Measurements from ENCODE around the gene RASA1.
A peak's percentile ranks its signal among the peaks of the same experiment; 100 is the strongest.
"Not testable (repeated sequence)": the region's sequence is repeated elsewhere in the genome, so short reads cannot be mapped to it uniquely, and the experiment has no call there.

The RASA1 gene

DNA sequence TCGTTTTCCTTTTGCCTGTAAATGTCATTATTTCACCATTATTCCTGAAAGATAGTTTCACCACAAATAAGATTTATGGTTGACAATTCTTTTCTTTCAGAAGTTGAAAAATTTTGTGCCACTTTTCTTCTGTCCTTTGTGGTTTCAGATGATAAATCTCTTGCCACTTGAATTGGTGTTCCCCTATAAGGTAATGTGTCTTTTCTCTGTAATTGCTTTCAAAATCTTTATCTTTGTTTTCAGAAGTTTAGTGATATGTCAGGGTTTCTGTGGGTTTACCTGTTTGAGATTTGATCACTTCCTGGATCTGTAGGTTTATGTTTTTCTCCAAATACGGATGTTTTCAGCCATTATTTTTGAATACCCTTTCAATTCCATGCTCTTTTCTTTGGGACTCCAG lies 14.6 kb downstream of the RASA1 start:
- no peak for DNase-seq (ENCODE audit: low read depth)

DNA sequence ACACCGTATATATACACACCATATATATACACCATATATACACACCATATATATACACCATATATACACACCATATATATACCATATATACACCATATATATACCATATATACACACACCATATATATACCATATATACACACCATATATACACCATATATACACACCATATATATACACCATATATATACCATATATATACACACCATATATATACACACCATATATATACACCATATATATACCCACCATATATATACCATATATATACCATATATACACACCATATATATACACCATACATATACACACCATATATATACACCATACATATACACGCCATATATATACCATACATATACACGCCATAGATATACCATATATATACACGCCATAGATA lies 19.6 kb downstream of the RASA1 start:
- not testable (repeated sequence) for DNase-seq (ENCODE audit: low read depth)

DNA sequence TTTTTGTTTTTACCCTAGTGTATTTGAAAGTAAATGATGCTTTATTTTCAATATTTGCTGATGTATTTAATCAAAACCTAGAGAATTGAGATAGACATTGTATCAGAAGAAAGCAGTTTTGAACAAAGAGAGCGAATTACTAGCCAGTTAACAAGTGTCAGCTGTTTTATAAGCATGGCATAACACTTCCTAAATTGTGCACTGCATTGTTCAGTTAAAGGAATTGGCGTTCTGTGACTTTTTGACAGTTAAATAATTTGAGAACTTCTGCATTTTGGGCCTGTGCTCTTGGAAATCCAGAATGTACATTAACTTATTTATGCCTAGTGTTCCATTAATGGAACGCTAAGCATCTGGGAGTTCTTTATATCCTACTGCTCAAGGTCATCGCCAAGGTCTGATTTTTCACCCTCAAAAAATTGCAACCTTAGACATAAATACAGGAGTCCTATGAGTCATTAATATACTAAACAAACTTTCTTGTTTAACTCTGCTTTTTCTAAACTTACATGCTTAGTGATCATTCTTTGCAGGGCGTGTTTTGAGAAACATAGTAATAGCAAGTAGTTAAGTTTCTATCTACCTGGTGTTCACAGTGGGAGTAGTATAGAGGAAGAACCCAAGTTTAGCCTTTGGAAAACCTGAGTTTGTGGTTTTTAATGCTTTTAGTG lies 31.1 kb downstream of the RASA1 start:
- DNase-seq (ENCODE audit: low read depth): no peak

DNA sequence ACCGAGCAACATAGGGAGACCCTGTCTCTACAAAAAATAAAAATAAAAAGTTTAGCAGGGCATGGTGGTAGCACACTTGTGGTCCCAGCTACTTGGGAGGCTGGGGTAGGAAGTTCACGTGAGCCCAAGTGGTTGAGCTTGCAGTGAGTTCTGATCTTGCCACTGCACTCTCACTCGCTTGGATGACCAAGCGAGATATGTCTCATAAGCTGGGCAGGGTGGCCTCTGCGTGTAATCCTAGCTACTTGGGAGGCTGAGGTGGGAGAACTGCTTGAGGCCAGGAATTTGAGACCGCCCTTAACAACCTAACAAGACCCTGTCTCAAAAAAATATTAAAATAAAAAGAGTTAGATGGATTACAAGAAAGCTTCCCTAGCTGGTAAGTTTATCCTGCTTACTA lies 32.5 kb downstream of the RASA1 start:
- no peak for DNase-seq (ENCODE audit: low read depth)

DNA sequence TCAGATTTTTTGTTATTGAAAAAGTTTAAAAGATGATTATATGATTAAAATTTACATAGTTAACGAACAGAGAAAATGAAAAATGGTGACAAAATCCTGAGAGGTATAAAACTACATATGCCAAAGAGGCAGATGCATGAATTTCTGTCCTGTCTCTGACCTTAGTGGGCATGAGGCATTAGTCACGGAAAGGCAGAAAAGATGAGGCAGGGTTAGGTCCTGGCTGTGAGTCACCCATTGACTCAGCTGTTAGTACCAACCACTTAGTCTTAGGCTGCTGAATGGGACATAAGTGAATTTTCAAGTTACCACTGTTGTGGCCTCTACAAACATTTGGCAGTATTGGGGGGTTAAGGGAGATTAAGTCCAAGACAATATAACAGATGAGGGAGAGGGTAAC lies 33.1 kb downstream of the RASA1 start:
- DNase-seq (ENCODE audit: low read depth): peak; percentile 7

DNA sequence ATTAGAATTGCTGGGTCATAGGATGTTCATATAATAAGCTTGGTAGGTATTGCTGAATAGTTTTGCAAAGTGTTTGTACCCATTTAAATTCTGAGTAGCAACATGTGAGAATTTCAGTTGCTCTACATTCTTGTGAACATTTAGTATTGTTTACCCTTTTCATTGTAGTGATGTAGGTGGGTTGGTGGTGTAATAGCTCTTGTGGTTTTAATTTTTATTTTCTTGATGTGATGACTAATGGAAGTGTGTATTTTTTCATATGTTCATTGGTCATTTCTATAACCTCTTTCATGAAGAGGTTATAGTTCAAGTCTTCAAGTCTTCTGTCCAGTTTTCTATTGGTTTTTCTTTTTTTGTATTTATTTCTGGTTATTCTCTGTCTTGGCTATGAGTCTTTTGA lies 34.4 kb downstream of the RASA1 start:
- DNase-seq (ENCODE audit: low read depth): no peak

DNA sequence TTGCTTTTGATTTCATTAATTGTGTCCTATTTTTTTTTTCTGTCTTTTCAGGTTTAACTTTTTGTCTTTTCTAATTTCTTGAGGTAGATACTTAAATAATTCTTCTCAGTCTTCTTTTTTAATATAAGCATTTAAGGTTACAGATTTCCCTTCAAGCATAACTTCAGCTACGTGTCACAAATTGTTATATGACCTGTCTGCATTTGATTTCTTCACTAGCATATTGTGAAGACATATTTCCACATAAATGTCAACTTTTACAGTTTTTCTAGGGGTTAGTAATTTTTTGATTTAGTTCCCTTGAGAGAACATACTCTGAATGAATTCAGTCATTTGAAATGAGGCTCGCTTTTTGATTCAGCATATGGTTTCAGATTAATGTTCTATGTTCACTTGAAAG lies 35.6 kb downstream of the RASA1 start:
- DNase-seq (ENCODE audit: low read depth): no peak

DNA sequence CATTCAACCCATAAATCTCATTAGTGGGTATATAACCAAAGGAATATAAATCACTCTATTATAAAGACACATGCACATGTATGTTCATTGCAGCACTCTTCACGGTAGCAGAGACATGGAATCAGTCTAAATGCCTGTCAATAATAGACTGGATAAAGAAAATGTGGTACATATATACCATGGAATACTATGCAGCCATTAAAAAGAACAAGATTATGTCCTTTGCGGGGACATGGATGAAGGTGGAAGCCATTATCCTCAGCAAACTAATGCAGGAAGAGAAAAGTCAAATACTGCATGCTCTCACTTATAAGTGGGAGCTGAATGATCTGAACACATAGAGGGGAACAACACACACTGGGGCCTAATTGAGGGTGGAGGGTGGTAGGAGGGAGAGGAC lies 38.4 kb downstream of the RASA1 start:
- DNase-seq (ENCODE audit: low read depth): not testable (repeated sequence)

DNA sequence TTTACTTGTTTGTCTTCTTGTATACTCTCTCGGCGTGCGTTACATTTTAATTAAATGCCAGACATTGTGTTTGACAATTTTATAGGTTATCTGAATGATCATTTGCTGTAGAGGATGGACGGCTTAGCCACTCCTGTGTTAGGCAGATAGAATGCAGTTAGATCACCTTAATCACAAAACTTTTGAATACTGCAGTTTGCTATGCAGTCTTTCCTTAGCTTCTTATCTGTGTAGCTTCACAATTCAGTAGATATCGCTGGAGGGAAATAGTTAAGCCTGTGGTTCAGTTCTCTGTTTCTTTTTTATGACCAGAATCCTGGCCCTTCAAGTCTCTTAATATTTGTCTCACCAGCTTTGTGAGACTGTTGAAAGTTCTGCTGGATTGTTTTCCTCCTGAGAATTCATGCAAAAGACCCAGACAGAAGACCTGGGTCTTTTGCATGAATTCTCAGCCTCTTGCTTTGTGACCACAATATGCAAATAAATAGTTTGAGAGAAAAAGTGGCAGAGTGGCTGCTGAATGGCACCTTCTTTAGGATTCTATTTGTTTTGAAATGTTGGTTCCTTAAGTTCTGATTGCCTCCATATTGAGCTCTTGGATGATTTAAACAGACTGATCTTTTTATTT lies 40.2 kb downstream of the RASA1 start:
- DNase-seq (ENCODE audit: low read depth): no peak

DNA sequence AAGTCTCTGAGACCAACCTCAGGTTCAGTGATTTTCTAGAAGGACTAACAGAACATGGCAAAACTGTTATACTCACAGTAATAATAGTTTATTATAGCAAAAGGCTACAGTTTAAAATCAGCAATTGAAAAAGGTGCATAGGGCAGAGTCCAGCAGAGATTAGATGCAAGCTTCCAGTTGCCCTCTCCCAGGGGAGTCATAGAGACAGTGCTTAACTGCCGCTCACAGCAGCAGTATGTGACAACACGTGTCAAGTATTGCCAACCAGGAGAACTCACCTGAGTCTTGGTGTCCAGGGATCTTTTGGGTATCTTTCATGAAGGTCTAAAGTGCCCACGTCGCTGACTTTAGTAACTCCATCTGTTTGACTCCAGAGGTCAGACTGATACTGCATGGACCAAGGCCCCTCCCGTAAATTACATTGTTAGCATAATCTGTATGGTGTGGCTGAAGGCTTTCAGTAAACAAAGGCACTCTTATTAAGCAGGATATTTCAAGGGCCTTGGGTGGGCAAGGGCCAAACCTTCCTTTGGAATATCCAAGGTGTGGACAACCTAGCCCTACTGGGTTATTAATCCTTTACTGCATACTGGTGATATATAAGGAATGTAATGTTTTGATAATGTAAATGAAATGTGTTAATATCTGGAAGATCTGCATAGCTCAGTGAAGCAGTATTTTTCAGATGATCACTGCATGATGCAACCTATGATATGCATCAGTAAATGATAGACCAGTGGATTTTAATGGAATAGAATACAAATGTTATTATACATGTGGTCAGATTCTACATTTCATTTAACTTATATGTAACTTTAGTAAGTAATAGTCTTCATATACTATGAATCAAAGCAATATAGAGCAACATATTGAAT lies 44.0 kb downstream of the RASA1 start:
- no peak for DNase-seq (ENCODE audit: low read depth)

DNA sequence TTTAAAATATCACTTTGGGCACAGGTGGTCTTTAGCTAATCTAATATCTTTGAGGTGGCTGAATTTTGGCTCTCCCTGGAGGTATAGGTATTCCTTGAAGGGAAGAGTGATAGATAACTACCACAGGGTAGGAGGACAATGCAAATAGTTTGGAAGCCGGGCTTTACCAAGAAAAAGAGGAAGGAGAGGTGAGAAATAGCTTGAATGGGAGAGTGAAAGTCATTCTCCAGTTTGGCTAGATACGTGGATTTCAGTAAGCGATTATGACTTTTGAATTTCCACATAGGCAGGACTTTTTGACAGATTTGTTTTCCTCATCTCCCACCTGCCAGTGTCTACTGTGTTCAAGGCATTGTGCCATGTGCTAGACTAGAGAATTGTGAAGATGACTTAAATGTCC lies 45.5 kb downstream of the RASA1 start:
- DNase-seq (ENCODE audit: low read depth): no peak

DNA sequence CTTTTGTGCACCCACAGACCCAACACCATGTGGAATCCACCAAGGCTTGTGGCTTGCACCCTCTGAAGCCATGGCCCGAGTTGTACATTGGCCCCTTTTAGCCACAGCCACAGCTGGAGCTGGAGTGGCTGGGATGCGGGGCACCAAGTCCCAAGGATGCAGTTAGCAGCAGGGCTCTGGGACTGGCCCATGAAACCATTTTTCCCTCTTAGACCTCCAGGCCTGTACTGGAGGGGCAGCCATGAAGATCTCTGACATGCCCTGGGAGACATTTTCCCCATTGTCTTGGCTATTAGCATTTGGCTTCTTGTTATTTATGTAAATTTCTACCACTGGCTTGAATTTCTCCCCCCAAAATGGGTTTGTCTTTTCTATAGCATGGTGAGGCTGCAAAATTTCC lies 51.8 kb downstream of the RASA1 start:
- no peak for DNase-seq (ENCODE audit: low read depth)

DNA sequence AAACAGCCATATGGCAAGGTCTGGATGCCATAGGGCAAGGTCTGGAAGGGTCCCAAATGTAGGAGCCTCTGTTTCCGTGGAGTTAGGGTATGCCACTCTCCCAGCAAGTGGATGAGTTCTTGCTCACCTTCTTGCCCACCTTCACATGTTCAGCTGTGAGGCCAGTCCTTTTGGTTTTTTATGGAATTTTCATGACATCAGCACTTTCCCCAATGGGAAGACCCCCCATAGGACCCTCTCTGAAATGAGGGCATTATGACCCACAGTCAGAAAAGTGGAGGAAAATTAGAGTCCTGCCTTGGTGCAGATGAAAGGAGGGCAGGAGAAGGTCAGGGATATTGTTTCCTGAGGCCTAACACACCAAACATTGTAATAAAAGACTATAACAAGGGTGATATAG lies 53.9 kb downstream of the RASA1 start:
- no peak for DNase-seq (ENCODE audit: low read depth)

DNA sequence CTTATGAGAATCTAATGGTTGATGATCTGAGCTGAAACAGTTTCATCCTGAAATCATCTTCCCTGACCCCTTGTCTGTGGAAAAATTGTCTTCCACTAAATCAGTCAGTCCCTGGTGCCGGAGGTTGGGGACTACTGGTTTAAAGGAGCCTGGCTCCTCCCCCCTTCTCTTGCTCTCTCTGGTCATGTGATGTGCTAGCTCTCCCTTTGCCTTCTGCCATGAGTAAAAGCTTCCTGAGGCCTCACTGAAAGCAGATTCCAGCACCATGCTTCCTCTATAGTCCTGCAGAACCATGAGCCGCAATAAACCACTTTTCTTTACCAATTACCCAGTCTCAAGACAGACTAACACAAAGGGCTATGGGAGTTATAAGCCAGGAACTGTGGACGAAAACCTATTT lies 54.7 kb downstream of the RASA1 start:
- DNase-seq (ENCODE audit: low read depth): no peak

DNA sequence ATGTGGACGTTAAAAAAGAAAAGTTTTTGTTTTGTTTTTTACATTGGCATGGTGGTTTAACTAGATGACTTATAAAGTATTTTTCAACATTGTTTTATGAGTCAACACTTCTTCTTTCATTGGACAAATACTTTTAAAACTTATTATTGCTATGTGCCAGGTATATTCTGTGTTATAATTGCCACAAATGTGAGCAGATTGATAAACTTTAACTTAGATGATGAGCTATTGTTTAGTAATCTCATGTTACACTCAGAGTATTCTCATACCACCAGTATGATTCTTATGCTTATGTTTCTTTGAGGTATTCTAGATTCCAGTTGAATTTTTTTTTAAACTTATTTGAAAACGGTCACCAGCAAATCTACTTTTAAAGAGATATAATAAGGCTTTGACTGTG lies 60.3 kb downstream of the RASA1 start:
- no peak for DNase-seq (ENCODE audit: low read depth)

DNA sequence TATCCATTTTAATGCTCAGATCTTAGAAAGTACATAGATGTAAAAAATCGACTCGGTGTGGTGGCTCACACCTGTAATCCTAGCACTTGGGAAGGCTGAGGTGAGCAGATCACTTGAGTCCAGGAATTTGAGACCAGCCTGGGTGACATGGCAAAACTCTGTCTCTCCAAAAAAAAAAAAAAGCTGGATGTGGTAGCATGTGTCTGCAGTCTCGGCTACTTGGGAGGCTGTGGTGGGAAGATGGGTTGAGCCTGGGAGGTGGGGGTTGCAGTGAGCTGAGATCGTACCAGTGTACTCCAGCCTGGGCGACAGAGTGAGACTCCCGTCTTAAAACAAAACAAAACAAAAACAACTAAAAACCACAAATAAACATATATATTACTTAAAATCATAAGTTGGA lies 61.4 kb downstream of the RASA1 start:
- no peak for DNase-seq (ENCODE audit: low read depth)

DNA sequence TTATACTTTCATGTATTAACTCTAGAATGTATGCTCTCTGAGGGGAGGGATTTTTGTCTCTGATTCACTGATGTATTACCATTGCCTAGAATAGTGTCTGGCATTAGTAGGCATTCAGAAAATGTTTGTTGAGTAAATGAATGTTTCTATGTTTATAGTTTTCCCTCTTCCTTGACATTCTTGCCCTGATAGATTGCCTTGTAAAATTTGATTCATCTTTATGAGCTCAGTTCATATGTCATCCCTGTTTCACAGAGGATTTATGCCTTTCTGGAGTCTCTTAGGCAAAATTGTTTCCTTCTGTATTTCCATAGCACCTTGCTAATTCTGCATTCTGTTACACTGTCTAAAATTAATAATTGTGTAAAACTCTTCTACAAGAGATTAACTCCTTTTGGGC lies 72.3 kb downstream of the RASA1 start:
- no peak for DNase-seq (ENCODE audit: low read depth)

DNA sequence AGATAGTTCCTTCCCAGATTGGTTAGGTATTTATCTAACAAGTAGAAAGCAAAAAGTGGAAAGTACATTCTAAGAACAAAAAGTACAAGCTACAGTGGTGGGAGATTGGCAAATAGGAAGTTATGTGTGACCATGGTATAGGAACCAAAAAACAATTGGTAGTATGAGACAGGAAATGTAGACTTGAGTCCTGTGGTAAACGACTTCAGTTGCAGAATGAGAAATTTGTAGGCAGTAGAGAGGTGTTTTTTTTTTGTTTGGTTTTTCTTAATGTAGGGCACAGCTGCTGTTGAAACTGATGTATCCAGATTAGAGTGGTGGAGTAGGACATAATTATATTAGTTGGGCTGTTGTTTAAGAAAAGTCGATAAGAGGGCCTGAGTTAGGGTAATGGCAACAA lies 73.0 kb downstream of the RASA1 start:
- no peak for DNase-seq (ENCODE audit: low read depth)

DNA sequence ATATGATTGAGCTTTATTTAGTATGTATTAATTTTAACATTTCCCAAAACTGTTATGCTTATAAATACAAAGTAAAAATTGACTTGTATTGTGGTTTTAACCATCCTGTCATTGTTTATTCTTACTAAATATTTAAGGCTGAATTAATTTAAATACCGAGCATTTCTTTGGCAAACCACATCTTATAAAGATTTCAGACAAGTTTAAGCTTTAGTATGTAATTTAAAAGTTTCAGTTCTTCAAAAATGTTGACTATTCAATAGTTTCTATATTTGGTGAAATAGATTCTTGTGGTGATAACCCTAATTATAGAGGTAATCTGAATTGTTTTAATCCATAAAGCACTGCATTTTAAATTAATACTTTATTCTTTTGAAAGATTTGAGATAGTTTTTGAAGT lies 79.6 kb downstream of the RASA1 start:
- DNase-seq (ENCODE audit: low read depth): no peak

DNA sequence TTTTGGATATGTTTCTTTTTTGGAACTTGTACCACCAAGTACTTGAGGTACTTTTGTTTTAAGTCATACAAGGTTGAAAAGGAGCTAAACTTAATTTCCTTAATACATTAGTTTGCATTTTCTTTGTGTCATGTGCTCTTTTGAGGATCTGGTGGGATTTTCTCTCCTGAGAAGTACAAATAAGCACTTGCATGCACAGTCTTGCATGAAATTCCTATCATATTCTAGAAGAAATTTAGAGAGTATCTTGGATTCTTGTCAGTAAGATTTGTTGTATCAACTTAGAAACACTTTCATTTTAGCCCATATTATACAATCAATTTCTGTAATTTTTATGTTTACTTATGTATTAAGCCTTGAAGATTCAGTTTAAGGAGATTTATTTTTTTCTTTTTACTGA lies 80.2 kb downstream of the RASA1 start:
- DNase-seq (ENCODE audit: low read depth): no peak

DNA sequence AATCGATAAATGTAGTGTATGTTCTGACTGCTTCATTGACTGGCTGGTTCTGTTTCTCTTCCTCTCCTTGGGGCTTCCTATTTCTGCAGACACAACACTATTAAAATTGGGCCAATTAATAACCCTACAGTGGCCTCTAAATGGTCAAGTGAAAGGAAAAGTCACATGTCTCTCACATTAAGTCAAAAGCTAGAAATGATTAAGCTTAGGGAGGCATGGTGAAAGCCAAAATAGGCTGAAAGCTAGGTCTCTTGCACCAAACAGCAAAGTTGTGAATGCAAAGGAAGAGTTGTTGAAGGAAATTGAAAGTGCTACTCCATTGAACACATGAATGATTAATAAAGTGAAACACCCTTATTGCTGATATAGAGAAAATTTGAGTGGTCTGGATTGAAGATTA lies 86.8 kb downstream of the RASA1 start:
- DNase-seq (ENCODE audit: low read depth): no peak

DNA sequence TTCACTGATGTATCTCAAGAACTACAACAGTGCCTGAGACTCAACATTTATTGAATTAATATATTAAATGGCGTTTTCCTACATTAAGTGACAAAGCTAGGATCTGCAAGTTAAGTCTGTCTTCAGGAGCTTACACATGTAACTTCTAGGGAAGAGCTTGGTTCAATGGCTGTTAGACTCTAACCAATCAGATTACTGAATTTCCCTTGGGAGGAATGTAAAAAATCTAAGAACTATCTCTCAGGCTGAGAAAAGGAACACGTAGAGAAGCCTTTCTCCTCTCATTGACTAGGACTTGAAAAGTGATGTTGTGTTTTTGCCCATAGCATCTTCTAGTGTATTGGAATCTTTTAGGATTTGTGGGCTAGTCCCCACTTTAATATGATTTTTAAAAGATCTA lies 91.4 kb downstream of the RASA1 start:
- no peak for DNase-seq (ENCODE audit: low read depth)

DNA sequence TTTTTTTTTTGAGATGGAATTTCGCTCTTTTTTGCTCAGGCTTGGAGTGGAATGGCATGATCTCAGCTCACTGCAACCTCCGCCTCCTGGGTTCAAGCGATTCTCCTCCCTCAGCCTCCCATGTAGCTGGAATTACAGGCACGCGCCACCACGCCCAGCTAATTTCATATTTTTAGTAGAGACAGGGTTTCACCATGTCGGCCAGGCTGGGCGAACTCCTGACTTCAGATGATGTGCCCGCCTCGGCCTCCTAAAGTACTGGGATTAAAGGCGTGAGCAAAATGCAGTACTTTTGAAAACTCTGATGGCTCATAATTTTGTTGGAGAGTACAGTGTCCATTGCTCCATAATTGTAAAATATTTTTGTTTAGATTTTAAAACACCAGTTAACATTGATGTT lies 92.4 kb downstream of the RASA1 start:
- DNase-seq (ENCODE audit: low read depth): no peak

Measured in stimulated activated CD8-positive, alpha-beta memory T cell treated with anti-CD3 and anti-CD28 coated beads, Interleukin-12 subunit alpha, Interleukin-12 subunit beta, amount 100 ng/mL, for 1 hour (primary cell).